Karpas-422 (cell line): ENCODE measurements around the gene HNRNPR. TPM values are rescaled to one million over a fixed set of nuclear protein-coding genes. Genes with fewer than 3 reads are reported as not detected.
"Not testable (repeated sequence)": the region's sequence is repeated elsewhere in the genome, so short reads cannot be mapped to it uniquely, and the experiment has no call there.

ENCODE experiments used
- DNase-seq: peaks from one replicate; pipeline ENCODE4 v3.0.0-alpha.2; 2015
- H2AFZ ChIP-seq: fragments of 200-600 bp; sonication (generic); 2 replicates; pipeline ENCODE4 v1.6.1; 2014; ENCODE audit warnings: antibody characterized with exemption, low read length, mixed read lengths
- H3K27ac ChIP-seq: fragments of 200-600 bp; sonication (generic); 2 replicates; pipeline ENCODE4 v1.5.1; 2014; ENCODE audit warnings: mild to moderate bottlenecking, low read length, moderate library complexity
- H3K27me3 ChIP-seq: fragments of 200-600 bp; sonication (generic); 2 replicates; pipeline ENCODE4 v1.6.1; 2014; ENCODE audit warnings: low read length, mixed read lengths
- H3K36me3 ChIP-seq: fragments of 200-600 bp; sonication (generic); 2 replicates; pipeline ENCODE4 v1.6.1; 2014; ENCODE audit warnings: low read length, mixed read lengths; ENCODE audit not compliant: insufficient read depth
- H3K4me1 ChIP-seq: fragments of 200-600 bp; sonication (generic); 2 replicates; pipeline ENCODE4 v1.6.1; 2014; ENCODE audit warnings: mild to moderate bottlenecking, low read length, mixed read lengths
- H3K4me2 ChIP-seq: fragments of 200-600 bp; sonication (generic); 2 replicates; pipeline ENCODE4 v1.6.1; 2014; ENCODE audit warnings: low read length, low read depth, mild to moderate bottlenecking; ENCODE audit not compliant: poor library complexity, severe bottlenecking
- H3K4me3 ChIP-seq: fragments of 200-600 bp; sonication (generic); 2 replicates; pipeline ENCODE4 v1.5.1; 2014; ENCODE audit warnings: mild to moderate bottlenecking, antibody characterized with exemption, low read length, mixed read lengths
- H3K79me2 ChIP-seq: fragments of 200-600 bp; sonication (generic); 2 replicates; pipeline ENCODE4 v1.6.1; 2014; ENCODE audit warnings: mild to moderate bottlenecking, low read length, mixed read lengths
- H3K9ac ChIP-seq: fragments of 200-600 bp; sonication (generic); 2 replicates; pipeline ENCODE4 v1.6.0; 2014; ENCODE audit warnings: low read length
- H3K9me2 ChIP-seq: fragments of 200-600 bp; sonication (generic), shearing (Covaris generic); replicated peaks from 2 replicates; pipeline ENCODE4 v1.6.0; 2014; ENCODE audit warnings: mild to moderate bottlenecking, low read length, moderate library complexity; ENCODE audit not compliant: insufficient read depth
- H3K9me3 ChIP-seq: fragments of 300-700, 200-600 bp; sonication (generic); 2 replicates; pipeline ENCODE4 v1.6.1; 2014; ENCODE audit warnings: low read length, mixed read lengths
- H4K20me1 ChIP-seq: fragments of 200-600 bp; sonication (generic); 2 replicates; pipeline ENCODE4 v1.6.1; 2014; ENCODE audit warnings: mild to moderate bottlenecking, antibody characterized with exemption, low read length, low read depth; ENCODE audit not compliant: insufficient read depth
- total RNA-seq: library from RNA; depleted of rRNA; stranded (reverse); fragments of >200 nt; shearing (Covaris generic); gene quantifications from 2 replicates; pipeline ENCODE4 v1.2.3, GENCODE V29; 2014; ENCODE audit warnings: low replicate concordance; rRNA removed

Gene HNRNPR
- total RNA-seq, 1 experiment from 2014 or later, result 120 TPM

GRCh38 chr1:23263380-23263887, 80.7 kb downstream of the HNRNPR start:
- Histone ChIP-seq H3K9ac (no peak overlapping the region), H4K20me1 (no peaks in the 10 kb centered on the region), H3K4me2 (no peak overlapping the region), H3K27ac (no peak overlapping the region), H3K4me3 (no peak overlapping the region), H3K79me2 (no peaks in the 10 kb centered on the region), H3K4me1 (peaks cover 11% of the 10 kb centered on the region), H2AFZ (no peak overlapping the region), H3K9me3 (no peaks in the 10 kb centered on the region), H3K9me2 (no peaks in the 10 kb centered on the region), H3K36me3 (no peaks in the 10 kb centered on the region), H3K27me3 (no peaks in the 10 kb centered on the region)
- DNase-seq, result no peak

GRCh38 chr1:23258082-23258481, 86.0 kb downstream of the HNRNPR start:
- H3K27me3 ChIP-seq, H3K79me2 ChIP-seq, H3K4me2 ChIP-seq, H3K4me1 ChIP-seq, DNase-seq, H3K27ac ChIP-seq, H4K20me1 ChIP-seq, H2AFZ ChIP-seq, H3K4me3 ChIP-seq, H3K9me3 ChIP-seq, H3K9me2 ChIP-seq, H3K36me3 ChIP-seq, H3K9ac ChIP-seq: not testable (repeated sequence)

GRCh38 chr1:23257371-23257770, 86.7 kb downstream of the HNRNPR start:
- H3K9me2 ChIP-seq, H3K79me2 ChIP-seq, H2AFZ ChIP-seq, H3K4me2 ChIP-seq, H3K27ac ChIP-seq, DNase-seq, H3K9me3 ChIP-seq, H4K20me1 ChIP-seq, H3K4me1 ChIP-seq, H3K27me3 ChIP-seq, H3K9ac ChIP-seq, H3K4me3 ChIP-seq, H3K36me3 ChIP-seq: not testable (repeated sequence)

Other genes starting within 250 kb of the HNRNPR start
- gene LUZP1, start 175.4 kb downstream of the HNRNPR start, total RNA-seq, result 1.5 and 1.6 TPM in 2 replicates
- not detected in 2 replicates for gene HTR1D, start 126.8 kb downstream of the HNRNPR start, total RNA-seq
- 6.4 and 7.4 TPM in 2 replicates for gene ZNF436, start 25.6 kb upstream of the HNRNPR start, total RNA-seq
- not detected in 2 replicates for gene TCEA3, start 80.5 kb upstream of the HNRNPR start, total RNA-seq
- gene ASAP3, start 139.9 kb upstream of the HNRNPR start, total RNA-seq, result 0.60 and 0.61 TPM in 2 replicates
- 6.6 and 8.0 TPM in 2 replicates for gene E2F2, start 186.9 kb upstream of the HNRNPR start, total RNA-seq
- 32.0 and 33.0 TPM in 2 replicates for gene ID3, start 215.2 kb upstream of the HNRNPR start, total RNA-seq